ENCODE measurements around the gene NADK2. TPM values are rescaled to one million over a fixed set of nuclear protein-coding genes. Genes with fewer than 3 reads are reported as not detected.

Gene NADK2
- 9.2 to 15.6 TPM (median 12.2 TPM) in 5 replicates for total RNA-seq (2022; extraction: Qiagen RNA extraction; ENCODE audit: low read depth)

GRCh38 chr5:36241631-36242533 is at the start of gene NADK2:
Gene NADK2, minus strand, starts transcription at chr5:36241925. Its CDS starts 127 bp downstream, at chr5:36241798.

GRCh38 chr5:36151434-36152323 is 90.0 kb downstream of the NADK2 start, which contains the start of the genes LMBRD2 and SKP2:
Gene LMBRD2, minus strand, starts transcription at chr5:36151887. Its CDS starts 8,538 bp downstream, at chr5:36143349.
Gene SKP2, plus strand, starts transcription at chr5:36152111. Its CDS starts 152 bp downstream, at chr5:36152263.

Other genes with a start within 250 kb of the NADK2 start
- gene UGT3A2, start 175.0 kb downstream of the NADK2 start, total RNA-seq (2022; extraction: Qiagen RNA extraction; ENCODE audit: low read depth): not detected in 5 replicates
- gene LMBRD2, start 90.0 kb downstream of the NADK2 start, total RNA-seq (2022; extraction: Qiagen RNA extraction; ENCODE audit: low read depth): 1.2 to 2.2 TPM (median 1.6 TPM) in 5 replicates
- 17.6 to 22.5 TPM (median 20.3 TPM) in 5 replicates for gene SKP2, start 89.8 kb downstream of the NADK2 start, total RNA-seq (2022; extraction: Qiagen RNA extraction; ENCODE audit: low read depth)
- not detected in 5 replicates for gene RANBP3L, start 60.0 kb upstream of the NADK2 start, total RNA-seq (2022; extraction: Qiagen RNA extraction; ENCODE audit: low read depth)